ENCODE results near the gene TARS1. TPM values are rescaled to one million over a fixed set of nuclear protein-coding genes. Genes with fewer than 3 reads are reported as not detected.

The TARS1 gene
- total RNA-seq, 1 donor from 2014 or later: 407 TPM

DNA sequence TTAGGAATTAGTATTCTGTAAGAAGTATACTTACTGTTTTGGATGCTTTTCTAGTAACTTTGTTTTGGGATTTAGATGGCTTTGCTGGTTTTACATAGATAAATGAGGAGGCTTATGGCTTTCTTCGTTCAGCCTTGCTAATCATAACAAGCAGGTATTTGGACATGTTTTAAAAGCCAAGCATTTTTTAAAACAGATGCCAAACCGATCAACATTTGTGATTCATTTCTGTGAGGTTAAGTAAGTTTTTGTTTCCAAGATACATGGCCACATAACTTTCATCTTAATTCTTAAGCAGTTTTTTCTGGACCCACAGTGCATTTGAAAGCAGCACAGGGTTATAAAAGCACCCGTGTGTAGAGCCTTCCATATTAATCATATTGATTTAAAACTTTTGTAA is 21.7 kb downstream of the TARS1 start:
- no peak for DNase-seq (ENCODE audit: low read depth)
- FAIRE-seq: no peak
- H3K4me3 ChIP-seq (ENCODE audit: low read depth, low read length): no peak overlapping the region
- H3K27me3 ChIP-seq (ENCODE audit: control insufficient read depth, insufficient read depth, low read length): no peaks in the 10 kb centered on the region
- TF ChIP-seq CTCF (IDR thresholded peaks at IDR 0.05; ENCODE audit: insufficient read depth, low read length, severe bottlenecking): no peak
- H3K36me3 ChIP-seq (ENCODE audit: control insufficient read depth, insufficient read depth, low read length): peaks cover 28% of the 10 kb centered on the region

DNA sequence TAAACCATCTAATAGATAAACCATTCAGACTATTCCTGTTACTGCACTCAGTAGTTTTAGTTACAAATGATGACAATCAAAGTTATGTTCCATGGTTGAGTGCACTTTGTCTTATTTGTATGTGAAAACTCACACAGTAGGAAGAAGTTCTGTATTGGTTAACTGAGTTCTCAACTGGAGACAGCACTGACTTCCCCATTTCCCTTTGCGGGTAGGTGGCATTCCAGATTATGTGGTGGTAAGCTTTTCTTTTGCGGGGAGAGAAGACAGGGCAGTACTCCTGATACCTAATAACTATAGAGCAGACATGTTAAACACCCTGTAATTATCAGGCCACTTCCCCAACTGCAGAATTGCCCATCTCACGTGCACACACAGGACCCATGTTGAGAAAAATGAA is 24.4 kb downstream of the TARS1 start:
- H3K36me3 ChIP-seq (ENCODE audit: control insufficient read depth, insufficient read depth, low read length): peaks cover 34% of the 10 kb centered on the region
- FAIRE-seq (no peak), DNase-seq (ENCODE audit: low read depth) (no peak)
- H3K27me3 ChIP-seq (ENCODE audit: control insufficient read depth, insufficient read depth, low read length): no peaks in the 10 kb centered on the region
- no peak for TF ChIP-seq CTCF (IDR thresholded peaks at IDR 0.05; ENCODE audit: insufficient read depth, low read length, severe bottlenecking)
- H3K4me3 ChIP-seq (ENCODE audit: low read depth, low read length): no peak overlapping the region

DNA sequence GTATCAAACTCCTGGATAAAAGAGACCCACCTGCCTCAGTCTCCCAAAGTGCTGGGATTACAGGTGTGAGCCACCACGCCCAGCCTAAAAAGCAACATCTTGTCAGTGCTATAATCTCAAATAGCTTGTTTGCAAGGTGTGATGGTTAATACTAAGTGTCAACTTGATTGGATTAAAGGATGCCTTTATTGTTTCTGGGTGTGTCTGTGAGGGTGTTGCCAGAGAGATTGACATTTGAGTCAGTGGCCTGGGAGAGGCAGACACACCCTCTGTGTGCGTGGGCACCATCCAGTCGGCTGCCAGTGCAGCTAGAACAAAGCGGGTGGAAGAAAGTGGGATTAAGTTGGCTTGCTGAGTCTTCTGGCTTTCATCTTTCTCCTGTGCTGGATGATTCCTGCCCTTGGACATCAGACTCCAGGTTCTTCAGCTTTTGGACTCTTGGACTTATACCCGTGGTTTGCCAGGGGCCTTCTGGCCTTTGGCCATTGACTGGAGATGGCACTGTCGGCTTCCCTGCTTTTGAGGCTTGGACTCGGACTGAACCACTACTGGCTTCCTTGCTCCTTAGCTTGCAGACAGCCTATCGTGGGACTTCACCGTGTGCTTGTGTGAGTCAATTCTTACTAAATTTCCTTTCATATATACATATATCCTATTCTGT is 28.1 kb downstream of the TARS1 start:
- FAIRE-seq (no peak), DNase-seq (ENCODE audit: low read depth) (peak; percentile 29)
- no peak for TF ChIP-seq CTCF (IDR thresholded peaks at IDR 0.05; ENCODE audit: insufficient read depth, low read length, severe bottlenecking)
- Histone ChIP-seq H3K4me3 (ENCODE audit: low read depth, low read length) (no peak overlapping the region), H3K27me3 (ENCODE audit: control insufficient read depth, insufficient read depth, low read length) (no peaks in the 10 kb centered on the region), H3K36me3 (ENCODE audit: control insufficient read depth, insufficient read depth, low read length) (peaks cover 26% of the 10 kb centered on the region)

- FAIRE-seq (no peak), DNase-seq (ENCODE audit: low read depth) (peak; percentile 48)
These were observed 29.8 kb downstream of the TARS1 start for GRCh38 chr5:33470544-33470943.

DNA sequence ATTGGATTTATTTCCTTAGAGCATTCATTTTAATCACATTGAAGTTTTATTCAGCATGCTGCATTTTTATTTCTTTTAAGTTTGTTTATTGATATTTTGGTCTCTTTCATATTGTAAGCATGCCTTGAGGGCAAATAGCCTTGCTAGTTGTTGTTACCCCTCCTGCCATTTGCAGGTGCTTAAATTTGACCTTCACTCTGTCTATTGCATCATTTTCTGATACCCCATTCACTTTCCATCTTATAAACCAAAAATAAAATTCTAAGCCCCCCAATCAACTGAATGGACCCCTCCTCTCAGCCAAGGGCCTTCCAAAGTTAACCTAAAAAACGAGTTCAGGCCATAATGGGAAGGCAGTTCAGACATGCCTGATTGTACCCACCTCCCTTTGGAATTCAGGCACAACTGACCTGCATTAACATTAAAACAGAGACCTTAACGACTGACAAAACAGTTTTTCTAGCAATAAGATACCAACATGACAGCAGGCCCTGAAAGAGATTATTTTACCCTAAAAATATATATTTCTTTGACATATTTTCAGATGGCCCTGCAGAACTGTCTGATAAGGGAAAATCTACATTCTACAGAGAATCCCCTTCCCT is 32.1 kb downstream of the TARS1 start:
- H3K36me3 ChIP-seq (ENCODE audit: control insufficient read depth, insufficient read depth, low read length): peaks cover 15% of the 10 kb centered on the region
- no peak for DNase-seq (ENCODE audit: low read depth)
- TF ChIP-seq CTCF (IDR thresholded peaks at IDR 0.05; ENCODE audit: insufficient read depth, low read length, severe bottlenecking): no peak
- H3K27me3 ChIP-seq (ENCODE audit: control insufficient read depth, insufficient read depth, low read length): no peaks in the 10 kb centered on the region
- H3K4me3 ChIP-seq (ENCODE audit: low read depth, low read length): no peak overlapping the region
- no peak for FAIRE-seq

More at GRCh38 chr5:33470544-33470943, 29.8 kb downstream of the TARS1 start:
- Histone ChIP-seq H3K36me3 (ENCODE audit: control insufficient read depth, insufficient read depth, low read length) (peaks cover 20% of the 10 kb centered on the region), H3K4me3 (ENCODE audit: low read depth, low read length) (no peak overlapping the region), H3K27me3 (ENCODE audit: control insufficient read depth, insufficient read depth, low read length) (no peaks in the 10 kb centered on the region)
- peak; percentile 23 for TF ChIP-seq CTCF (IDR thresholded peaks at IDR 0.05; ENCODE audit: insufficient read depth, low read length, severe bottlenecking)
